ENCODE results near the gene GRID1. TPM values are rescaled to one million over a fixed set of nuclear protein-coding genes. Genes with fewer than 3 reads are reported as not detected.

GRID1 gene
- polyA plus RNA-seq, 1 of the 3 experiments (the other 2 are of a cell fraction): 0.13 TPM

DNA sequence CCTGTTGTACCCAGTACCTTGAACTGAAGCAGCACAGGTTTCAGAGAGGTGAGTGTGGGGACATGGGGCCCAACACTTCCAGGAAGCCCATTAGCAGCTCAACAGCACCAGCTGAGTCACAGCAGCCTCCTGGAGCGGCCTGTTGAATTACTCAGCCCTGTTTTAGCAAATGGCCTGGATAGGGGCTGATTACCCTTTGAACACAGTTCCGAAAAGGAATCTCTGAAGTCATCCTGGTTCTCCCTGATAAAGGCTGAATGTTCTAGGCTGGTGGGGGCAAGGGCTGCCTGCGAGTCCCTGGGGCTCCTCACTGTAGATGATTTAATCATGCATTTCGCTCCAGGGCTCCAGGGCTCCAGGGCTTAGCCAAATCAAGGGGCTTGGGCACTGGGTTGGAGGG, 287.5 kb downstream of the GRID1 start:
- Histone ChIP-seq H3K27me3 (ENCODE audit: insufficient read depth) (no peaks in the 10 kb centered on the region), H3K9me2 (no peaks in the 10 kb centered on the region), H3K79me2 (ENCODE audit: insufficient read depth) (no peaks in the 10 kb centered on the region), H3K4me1 (ENCODE audit: control insufficient read depth in 1 of 2, insufficient read depth in 2 of 2, low read depth in 1 of 2, low read length in 1 of 2) (no peaks in the 10 kb centered on the region; a peak in 1 of 4 replicates), H3F3A (replicated peaks; ENCODE audit: insufficient read depth) (no peaks in the 10 kb centered on the region), H3K9ac (no peak overlapping the region), H2AFZ (ENCODE audit: low read depth) (no peak overlapping the region), H3K9me3 (no peaks in the 10 kb centered on the region), H3K27ac (ENCODE audit: low read depth in 2 of 2, low read length in 1 of 2) (no peak overlapping the region), H3K36me3 (replicated peaks in 1 of 2; ENCODE audit: control insufficient read depth in 1 of 2, insufficient read depth in 2 of 2, low read length in 1 of 2) (no peaks in the 10 kb centered on the region), H3K4me3 (ENCODE audit: low read depth in 2 of 2, low read length in 1 of 2) (no peak overlapping the region), H4K20me1 (ENCODE audit: insufficient read depth) (no peaks in the 10 kb centered on the region), H3K4me2 (no peak overlapping the region)
- TF ChIP-seq FOSL2 (IDR thresholded peaks at IDR 0.05; ENCODE audit: borderline replicate concordance, low read depth): no peak
- no peak for TF ChIP-seq SMC3 (IDR thresholded peaks at IDR 0.05; ENCODE audit: low read depth, low read length)
- no peak for TF ChIP-seq ELF1 (IDR thresholded peaks at IDR 0.05)
- TF ChIP-seq MXI1 (IDR thresholded peaks at IDR 0.05; ENCODE audit: low read depth, low read length): no peak
- no peak for TF ChIP-seq GABPA (IDR thresholded peaks at IDR 0.05; ENCODE audit: low read depth)
- TF ChIP-seq, protein P1, sequence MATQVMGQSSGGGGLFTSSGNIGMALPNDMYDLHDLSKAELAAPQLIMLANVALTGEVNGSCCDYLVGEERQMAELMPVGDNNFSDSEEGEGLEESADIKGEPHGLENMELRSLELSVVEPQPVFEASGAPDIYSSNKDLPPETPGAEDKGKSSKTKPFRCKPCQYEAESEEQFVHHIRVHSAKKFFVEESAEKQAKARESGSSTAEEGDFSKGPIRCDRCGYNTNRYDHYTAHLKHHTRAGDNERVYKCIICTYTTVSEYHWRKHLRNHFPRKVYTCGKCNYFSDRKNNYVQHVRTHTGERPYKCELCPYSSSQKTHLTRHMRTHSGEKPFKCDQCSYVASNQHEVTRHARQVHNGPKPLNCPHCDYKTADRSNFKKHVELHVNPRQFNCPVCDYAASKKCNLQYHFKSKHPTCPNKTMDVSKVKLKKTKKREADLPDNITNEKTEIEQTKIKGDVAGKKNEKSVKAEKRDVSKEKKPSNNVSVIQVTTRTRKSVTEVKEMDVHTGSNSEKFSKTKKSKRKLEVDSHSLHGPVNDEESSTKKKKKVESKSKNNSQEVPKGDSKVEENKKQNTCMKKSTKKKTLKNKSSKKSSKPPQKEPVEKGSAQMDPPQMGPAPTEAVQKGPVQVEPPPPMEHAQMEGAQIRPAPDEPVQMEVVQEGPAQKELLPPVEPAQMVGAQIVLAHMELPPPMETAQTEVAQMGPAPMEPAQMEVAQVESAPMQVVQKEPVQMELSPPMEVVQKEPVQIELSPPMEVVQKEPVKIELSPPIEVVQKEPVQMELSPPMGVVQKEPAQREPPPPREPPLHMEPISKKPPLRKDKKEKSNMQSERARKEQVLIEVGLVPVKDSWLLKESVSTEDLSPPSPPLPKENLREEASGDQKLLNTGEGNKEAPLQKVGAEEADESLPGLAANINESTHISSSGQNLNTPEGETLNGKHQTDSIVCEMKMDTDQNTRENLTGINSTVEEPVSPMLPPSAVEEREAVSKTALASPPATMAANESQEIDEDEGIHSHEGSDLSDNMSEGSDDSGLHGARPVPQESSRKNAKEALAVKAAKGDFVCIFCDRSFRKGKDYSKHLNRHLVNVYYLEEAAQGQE (IDR thresholded peaks at IDR 0.05; ENCODE audit: low read depth, low read length): no peak
- TF ChIP-seq NRF1 (IDR thresholded peaks at IDR 0.05; ENCODE audit: low read depth, low read length): no peak
- TF ChIP-seq TEAD4 (IDR thresholded peaks at IDR 0.05; ENCODE audit: borderline replicate concordance, insufficient read depth): no peak
- TF ChIP-seq POLR2AphosphoS5 (IDR thresholded peaks at IDR 0.05; ENCODE audit: low read depth, low read length): no peak
- TF ChIP-seq RXRA (IDR thresholded peaks at IDR 0.05; ENCODE audit: borderline replicate concordance, low read depth): no peak
- no peak for TF ChIP-seq FOXM1 (IDR thresholded peaks at IDR 0.05; ENCODE audit: low read depth)
- TF ChIP-seq GATA2 (CRISPR knock-in tag; IDR thresholded peaks at IDR 0.05): no peak
- TF ChIP-seq, protein P2, sequence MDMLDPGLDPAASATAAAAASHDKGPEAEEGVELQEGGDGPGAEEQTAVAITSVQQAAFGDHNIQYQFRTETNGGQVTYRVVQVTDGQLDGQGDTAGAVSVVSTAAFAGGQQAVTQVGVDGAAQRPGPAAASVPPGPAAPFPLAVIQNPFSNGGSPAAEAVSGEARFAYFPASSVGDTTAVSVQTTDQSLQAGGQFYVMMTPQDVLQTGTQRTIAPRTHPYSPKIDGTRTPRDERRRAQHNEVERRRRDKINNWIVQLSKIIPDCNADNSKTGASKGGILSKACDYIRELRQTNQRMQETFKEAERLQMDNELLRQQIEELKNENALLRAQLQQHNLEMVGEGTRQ (IDR thresholded peaks at IDR 0.05; ENCODE audit: borderline replicate concordance, low read depth, low read length): no peak
- TF ChIP-seq RCOR1 (IDR thresholded peaks at IDR 0.05; ENCODE audit: low read length): no peak
- no peak for TF ChIP-seq CHD2 (IDR thresholded peaks at IDR 0.05; ENCODE audit: low read length, partially characterized antibody)
- TF ChIP-seq, protein P3, sequence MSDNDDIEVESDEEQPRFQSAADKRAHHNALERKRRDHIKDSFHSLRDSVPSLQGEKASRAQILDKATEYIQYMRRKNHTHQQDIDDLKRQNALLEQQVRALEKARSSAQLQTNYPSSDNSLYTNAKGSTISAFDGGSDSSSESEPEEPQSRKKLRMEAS (IDR thresholded peaks at IDR 0.05; ENCODE audit: low read depth): no peak
- TF ChIP-seq, protein P4, sequence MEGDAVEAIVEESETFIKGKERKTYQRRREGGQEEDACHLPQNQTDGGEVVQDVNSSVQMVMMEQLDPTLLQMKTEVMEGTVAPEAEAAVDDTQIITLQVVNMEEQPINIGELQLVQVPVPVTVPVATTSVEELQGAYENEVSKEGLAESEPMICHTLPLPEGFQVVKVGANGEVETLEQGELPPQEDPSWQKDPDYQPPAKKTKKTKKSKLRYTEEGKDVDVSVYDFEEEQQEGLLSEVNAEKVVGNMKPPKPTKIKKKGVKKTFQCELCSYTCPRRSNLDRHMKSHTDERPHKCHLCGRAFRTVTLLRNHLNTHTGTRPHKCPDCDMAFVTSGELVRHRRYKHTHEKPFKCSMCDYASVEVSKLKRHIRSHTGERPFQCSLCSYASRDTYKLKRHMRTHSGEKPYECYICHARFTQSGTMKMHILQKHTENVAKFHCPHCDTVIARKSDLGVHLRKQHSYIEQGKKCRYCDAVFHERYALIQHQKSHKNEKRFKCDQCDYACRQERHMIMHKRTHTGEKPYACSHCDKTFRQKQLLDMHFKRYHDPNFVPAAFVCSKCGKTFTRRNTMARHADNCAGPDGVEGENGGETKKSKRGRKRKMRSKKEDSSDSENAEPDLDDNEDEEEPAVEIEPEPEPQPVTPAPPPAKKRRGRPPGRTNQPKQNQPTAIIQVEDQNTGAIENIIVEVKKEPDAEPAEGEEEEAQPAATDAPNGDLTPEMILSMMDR (IDR thresholded peaks at IDR 0.05): no peak
- no peak for TF ChIP-seq RFX5 (IDR thresholded peaks at IDR 0.05; ENCODE audit: low read length)
- CTCF ChIA-PET: no interaction called here
- POLR2A ChIA-PET: no interaction called here
- DNase-seq: no peak
- 15% methylated on average over 4 of the region's 4 CpGs for WGBS (ENCODE audit: low lambda C conversion rate)
